ENCODE measurements around the gene ZC2HC1B. TPM values are rescaled to one million over a fixed set of nuclear protein-coding genes. Genes with fewer than 3 reads are reported as not detected.

ZC2HC1B gene
- total and polyA plus RNA-seq, 8 donors: not detected

GRCh38 chr6:143952947-143953701 lies 88.8 kb downstream of the ZC2HC1B start:
- ATAC-seq (peak; percentile 82), DNase-seq (peak in 1 of 4 donors; percentile 65)
- intact Hi-C loops (cut with DNase I): no loop called here
- Histone ChIP-seq H3K9me3 (no peaks in the 10 kb centered on the region), H3K27me3 (no peaks in the 10 kb centered on the region), H3K4me1 (peaks cover 0 to 3% of the 10 kb centered on the region in 2 donors), H3K36me3 (peaks cover 0 to 4% of the 10 kb centered on the region in 2 donors), H3K27ac (peak overlapping the region in 1 of 2 donors; percentile 6), H3K4me3 (no peak overlapping the region)
- TF ChIP-seq CTCF (IDR thresholded peaks at IDR 0.05): no peak

- ATAC-seq (no peak), DNase-seq (no peak)
- H3K9me3 ChIP-seq: no peaks in the 10 kb centered on the region
- H3K27me3 ChIP-seq: no peaks in the 10 kb centered on the region
- no peak for TF ChIP-seq CTCF (IDR thresholded peaks at IDR 0.05)
- no peak overlapping the region for H3K27ac ChIP-seq
- intact Hi-C loops (cut with DNase I): no loop called here
- H3K36me3 ChIP-seq: peaks cover 0 to 3% of the 10 kb centered on the region in 2 donors
- peaks cover 0 to 3% of the 10 kb centered on the region in 2 donors for H3K4me1 ChIP-seq
- H3K4me3 ChIP-seq: no peak overlapping the region
These were observed 89.6 kb downstream of the ZC2HC1B start for GRCh38 chr6:143953922-143954321.

GRCh38 chr6:143955971-143956370 lies 91.7 kb downstream of the ZC2HC1B start:
- H3K9me3 ChIP-seq: no peaks in the 10 kb centered on the region
- H3K4me1 ChIP-seq: peaks cover 0 to 3% of the 10 kb centered on the region in 2 donors
- no peak overlapping the region for H3K27ac ChIP-seq
- H3K4me3 ChIP-seq: no peak overlapping the region
- peaks cover 0 to 4% of the 10 kb centered on the region in 2 donors for H3K36me3 ChIP-seq
- no peaks in the 10 kb centered on the region for H3K27me3 ChIP-seq
- DNase-seq (no peak), ATAC-seq (no peak)
- no peak for TF ChIP-seq CTCF (IDR thresholded peaks at IDR 0.05)
- intact Hi-C loops (cut with DNase I): no loop called here

GRCh38 chr6:143957679-143958274 lies 93.5 kb downstream of the ZC2HC1B start:
- ATAC-seq: no peak
- Histone ChIP-seq H3K27me3 (no peaks in the 10 kb centered on the region), H3K4me3 (no peak overlapping the region), H3K4me1 (peaks cover 0 to 6% of the 10 kb centered on the region in 2 donors), H3K36me3 (peaks cover 0 to 4% of the 10 kb centered on the region in 2 donors), H3K27ac (no peak overlapping the region), H3K9me3 (no peaks in the 10 kb centered on the region)
- intact Hi-C loops (cut with DNase I): no loop called here
- no peak for TF ChIP-seq CTCF (IDR thresholded peaks at IDR 0.05)
- DNase-seq: no peak

GRCh38 chr6:143958839-143959399 lies 94.6 kb downstream of the ZC2HC1B start:
- Histone ChIP-seq H3K27ac (no peak overlapping the region), H3K4me3 (no peak overlapping the region), H3K4me1 (peaks cover 0 to 12% of the 10 kb centered on the region in 2 donors), H3K36me3 (peaks cover 0 to 4% of the 10 kb centered on the region in 2 donors), H3K9me3 (no peaks in the 10 kb centered on the region), H3K27me3 (no peaks in the 10 kb centered on the region)
- DNase-seq: peak in 1 of 4 donors; percentile 54
- no peak for TF ChIP-seq CTCF (IDR thresholded peaks at IDR 0.05)
- ATAC-seq: no peak
- intact Hi-C loops (cut with DNase I): no loop called here

All from left lung (tissue), 10 donors.